GM03348 (cell line): ENCODE measurements around the gene TMIE.

ENCODE experiments used
- DNase-seq: peaks from one replicate; pipeline ENCODE4 v3.0.0; 2012; ENCODE audit warnings: low spot score

TMIE gene

DNA sequence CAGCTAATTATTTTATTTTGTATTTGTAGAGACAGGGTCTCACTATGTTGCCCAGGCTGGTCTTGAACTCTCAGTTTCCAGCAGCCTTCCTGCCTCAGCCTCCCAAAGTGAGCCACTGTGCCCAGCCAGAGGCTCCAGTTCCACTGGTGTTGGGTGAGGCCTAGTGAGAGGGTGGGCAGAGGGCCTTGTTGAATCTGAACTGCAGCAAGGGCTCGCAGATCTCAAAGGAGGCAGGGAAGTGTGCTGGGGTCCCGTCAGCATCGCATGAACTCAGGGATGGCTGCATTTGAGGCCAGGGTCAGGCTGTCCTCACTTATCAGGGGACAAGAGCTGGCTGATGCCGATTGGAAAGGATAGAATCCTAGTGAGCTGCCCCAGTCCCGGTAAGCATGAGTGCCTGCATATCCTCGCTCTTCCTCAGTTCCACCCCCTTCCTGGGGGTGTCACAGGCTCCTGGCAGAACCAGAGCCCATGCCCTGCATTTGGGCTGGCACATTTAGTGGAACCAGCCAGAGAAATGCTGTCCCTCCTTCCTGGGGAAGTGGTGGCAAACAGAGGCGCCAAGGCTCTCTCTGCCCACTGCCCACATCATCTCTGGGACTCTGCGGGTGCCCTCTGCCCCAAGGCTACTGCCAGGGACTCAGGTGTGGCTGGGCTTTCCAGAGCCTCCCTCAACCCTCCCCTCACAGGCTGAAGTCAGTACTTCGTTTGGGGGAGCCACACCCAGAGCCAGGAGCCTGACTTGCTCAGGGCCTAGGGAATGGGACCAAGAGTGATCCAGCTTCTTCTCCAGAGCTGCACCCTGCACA, 31.8 kb upstream of the TMIE start:
- no peak for DNase-seq

DNA sequence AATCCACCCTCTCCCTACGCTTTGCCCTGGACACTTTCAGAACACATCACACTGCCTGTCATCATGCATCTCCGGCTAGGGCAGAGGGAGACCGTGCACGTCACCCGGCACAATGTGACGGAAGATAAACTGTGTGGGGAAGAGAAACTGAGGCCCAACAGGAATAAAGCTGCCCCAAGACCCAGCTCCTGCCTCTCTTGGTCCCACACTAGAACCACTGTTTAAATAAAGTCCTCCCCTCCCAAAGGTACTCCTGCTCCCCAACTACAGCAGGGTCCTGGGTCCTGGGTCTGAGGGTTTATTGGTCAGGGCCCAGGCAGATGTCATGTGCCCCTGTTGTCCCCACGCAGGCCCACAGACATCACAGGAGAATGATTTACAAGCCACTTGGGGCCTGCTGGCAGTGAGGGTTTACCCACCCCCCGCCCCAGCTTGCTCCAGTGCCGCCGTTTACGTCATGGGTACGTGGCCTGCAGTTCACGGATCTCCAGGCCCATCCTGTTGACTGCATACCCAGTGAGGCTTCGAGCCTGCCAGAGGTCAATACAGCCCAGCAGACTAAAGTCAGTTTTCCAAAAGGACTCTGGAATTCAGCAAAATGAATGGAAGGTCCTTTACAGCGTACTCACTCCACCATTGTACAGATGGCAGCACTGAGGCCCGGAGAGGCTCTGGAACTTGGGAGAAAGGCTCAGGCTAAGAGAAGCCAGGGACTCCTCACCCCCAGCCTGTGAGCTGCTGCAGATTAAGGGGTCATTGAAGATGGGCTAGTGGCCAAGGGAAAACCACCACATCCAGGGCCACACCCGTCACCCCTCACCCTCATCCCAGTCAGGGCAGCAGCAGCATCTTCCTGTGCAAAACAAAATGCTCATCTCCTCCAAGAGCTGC, 30.9 kb upstream of the TMIE start:
- no peak for DNase-seq

DNA sequence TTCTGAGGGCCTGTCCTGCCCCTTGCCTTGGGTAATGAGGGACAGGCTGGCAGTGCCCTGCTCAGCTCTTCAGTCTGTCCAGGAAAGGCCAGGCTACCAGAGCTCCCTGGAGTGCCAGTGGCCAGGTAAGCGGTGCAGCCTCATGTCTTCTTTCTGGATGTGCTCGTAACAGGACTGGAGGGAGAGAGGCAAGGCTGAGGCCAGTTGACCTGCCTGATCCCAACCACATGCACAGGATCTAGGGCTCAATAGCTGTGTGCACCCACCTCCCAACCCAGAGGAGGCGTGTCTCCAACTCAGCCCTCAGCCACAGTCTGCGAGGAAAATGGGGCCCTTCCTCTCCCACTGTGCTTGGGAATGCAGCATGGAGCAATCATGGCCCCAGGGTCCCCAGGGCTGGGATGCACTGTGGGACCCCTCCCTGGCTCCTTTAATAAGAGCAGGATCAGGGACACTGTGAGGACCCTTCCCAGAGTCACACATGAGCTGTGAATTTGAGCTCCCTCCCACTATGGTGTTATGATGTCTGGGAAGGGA, 30.2 kb upstream of the TMIE start:
- no peak for DNase-seq

DNA sequence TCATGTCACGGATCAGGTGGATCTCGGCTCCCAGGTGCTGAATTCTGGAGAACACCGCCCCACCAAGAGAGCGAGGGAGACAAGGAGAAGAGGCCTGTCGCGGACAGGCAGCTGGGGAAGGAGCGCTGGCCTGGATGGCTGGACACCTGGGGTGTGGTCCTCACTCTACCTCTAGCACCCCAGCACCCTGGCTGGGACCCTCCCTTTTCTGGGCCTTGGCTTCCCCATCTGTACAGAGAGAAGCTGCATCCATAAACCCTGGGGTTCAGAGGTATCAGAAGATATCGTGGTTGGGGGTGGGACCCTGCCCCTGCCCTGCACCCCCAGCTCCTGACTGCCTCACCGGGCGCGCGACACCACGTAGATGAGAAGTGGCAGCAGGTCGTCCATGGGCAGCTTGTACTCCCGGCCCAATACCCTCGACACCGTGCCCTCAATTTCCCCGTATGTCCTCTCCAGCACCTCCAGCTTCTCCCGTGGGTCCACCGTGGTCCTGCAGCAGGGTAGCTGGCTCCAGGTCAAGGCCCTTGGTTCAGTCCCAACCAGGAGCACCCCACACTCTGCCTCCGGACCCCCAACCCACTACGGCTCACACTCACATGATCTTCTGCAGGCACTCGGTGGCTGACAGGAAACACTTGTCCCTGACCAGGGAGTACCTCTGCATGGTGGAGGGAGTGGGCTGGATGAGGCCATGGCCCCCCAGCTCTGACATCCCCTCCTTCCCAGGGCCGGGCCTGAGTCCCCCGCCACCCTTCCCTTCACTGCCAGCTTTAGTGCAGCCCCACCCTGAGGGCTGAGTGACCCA, 29.4 kb upstream of the TMIE start:
- DNase-seq: no peak

DNA sequence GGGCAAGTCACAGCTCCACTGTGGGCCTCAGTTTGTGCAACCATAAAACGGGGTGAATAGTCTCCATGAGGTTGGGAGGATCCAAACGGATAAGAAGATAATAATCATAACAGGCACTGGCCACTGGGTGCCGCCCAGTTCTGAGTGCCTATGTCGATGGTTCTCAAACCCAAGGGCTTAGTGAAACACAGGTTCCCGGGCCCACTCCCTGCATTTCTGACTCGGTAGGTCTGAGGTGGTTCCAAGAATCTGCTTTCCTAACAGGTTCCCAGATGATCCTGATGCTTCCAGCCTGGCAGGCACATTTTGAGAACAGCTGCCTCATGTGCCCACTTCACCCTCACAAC, 28.9 kb upstream of the TMIE start:
- no peak for DNase-seq

DNA sequence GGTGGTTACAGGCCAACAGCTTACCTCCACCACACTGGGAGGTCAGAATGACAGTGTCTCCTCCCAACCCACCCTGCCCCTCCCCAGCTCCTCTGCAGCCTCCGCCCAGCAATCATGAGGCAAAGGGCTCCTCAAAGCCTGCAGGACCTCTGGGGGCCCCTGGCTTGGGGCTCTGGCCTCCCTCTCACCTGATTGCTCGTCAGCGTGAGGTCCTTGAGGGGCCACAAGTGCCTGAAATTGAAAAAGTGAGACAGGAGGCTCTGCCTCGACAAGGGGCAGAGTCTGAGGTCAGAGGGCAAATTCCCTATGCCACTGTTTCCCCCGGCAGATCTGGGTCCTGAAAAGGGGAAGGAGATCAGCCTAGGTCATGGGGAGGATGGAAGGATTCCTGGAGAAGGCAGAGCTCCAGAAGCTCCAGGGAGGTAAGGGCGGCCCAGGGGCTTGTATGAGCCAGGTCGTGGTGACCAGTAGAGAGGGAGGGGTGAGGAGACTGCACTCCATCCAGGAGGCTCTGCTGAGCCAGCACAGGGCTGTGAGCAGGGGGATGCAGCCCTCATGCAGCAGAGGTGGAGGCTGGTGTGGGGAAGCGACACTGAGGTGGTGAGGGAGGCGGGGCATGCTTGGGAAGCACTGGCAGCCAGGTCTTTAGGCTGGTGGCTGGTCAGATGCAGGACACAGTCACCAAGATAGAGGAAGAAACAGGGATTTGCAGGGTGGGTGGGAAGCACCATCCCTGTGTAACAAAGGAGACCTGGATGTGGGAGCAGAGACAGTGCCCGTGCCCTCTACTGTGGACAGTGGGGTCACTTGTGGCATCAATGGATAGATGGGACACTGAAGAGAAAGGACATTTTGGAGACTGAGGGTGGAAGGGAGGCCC, 27.8 kb upstream of the TMIE start:
- no peak for DNase-seq

DNA sequence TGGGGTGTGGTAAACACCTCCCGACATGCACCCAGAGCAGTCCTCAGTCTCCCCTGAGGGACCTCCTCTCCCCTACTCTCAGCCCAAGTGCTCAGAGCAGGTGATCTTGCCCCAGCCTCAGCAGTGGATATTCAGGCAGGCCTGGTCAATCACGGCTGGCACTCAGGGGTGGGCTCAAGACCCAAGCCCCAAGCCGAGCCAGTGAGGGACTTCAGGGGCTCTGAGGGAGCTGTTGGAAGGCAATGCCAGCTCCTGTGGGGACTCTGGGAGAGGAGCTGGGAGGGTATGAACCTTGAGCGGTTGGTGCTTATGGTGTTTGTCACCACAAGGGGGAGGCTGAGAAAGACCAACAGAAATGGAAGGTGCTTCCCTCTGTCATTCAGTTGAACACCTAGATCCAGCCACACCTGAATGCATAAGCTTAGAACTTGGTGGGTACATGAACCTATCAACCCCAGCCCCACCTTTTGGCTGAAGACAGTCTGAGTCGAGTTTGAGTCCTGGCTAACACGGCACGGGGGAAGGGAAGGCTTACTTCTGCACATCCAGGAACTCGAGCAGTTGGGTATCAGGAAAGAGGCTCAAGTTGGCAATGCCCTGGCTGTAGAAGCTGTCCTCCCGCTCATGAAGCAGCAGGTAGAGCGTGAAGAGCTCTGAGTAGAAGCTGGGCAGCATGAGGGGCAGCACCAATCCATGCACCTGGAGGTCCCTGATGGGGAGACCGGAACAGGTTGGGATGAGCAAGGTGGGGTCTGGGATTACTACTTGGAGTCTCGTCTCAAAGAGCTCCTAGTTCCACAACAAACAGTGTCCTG, 27.0 kb upstream of the TMIE start:
- DNase-seq: no peak

DNA sequence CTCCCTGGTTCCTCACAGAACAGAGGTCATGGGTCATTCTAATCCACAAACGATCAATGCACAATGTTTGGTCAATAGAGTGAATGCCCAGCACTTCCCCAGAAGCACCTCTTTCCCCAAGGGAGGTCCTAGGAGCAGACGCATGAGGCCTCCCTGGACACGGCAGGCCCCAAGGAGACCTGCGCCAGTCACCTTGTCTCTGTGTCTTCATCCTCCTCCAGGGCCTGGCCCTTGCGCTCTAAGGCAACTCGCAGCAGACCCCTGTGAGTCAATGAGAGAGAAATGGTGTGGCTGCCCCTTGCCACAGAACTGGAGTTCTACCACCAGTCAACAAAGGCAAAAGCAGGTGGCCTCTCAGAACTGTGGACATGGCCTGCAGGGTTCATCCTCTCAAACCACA, 25.8 kb upstream of the TMIE start:
- no peak for DNase-seq

DNA sequence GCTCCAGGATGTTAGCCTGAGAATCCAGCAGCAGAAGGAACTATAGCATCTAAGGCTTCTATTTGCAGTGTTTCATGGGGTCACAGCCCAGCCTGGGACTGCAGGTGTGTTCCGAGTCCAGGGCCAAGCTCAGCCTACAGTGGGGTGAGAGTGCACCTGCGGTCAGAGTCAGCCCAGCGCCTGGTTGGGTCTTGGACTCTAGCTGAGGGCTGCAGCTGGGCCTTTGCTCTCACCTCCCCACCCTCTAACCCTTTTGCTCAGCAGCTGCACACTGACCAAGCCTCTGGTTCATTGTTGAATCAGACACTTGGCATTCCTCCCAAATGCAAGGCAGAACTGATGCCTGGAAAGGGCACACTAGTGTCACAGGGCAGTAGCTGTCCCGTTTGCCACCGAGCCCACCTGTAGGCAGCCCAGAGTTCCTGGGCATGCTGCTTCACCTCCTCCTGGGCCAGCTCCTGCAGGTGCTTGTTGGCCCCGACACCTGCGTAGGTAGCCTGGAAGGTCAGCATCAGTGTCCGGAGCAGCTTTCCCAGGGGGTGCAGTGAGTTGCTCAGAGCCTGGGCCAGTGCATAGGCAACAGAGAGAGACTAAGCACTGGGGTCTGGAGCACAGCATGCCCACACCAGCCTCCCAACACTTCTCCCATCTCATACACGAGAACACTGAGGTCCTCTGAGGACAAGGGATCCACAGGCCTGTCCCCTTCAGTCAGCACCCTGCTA, 25.2 kb upstream of the TMIE start:
- DNase-seq: peak; percentile 64

DNA sequence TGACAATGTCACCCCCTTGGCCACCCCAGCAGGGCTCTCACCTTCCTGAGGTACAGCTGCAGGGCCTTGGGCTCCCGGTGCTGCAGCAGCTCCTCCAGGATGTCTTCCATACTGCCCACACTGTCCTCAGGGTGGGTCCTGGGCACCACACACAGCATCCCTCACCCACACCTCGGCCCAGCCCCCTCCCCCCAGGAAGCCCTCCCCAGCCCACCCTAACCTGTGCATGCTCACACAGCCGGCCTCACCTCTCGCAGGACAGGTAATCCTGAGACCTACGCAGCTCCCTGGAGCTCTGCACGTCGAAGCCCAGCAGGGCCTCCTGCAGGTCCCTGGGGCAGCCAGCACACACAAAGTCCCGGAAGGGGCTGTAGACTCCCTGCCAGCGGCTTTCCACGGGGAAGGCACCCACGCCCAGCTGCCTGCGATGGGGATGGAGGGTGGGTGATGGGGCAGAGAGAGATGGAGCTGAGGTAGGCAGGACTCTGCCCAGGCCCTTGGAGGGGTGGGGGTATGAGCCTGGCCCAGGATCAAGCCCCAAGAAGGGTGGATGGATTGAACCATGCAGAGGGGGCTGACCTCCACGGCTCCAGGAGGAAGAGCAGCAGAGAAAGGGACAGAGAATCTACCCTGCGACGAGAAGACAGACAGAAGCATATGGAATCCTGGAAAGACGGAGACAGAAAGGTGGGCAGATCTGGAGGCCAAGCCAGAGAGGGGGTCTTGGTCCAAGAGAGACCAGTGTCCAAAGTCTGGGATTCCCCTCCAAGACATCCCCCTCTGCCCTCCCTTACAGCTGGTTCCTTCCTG, 24.4 kb upstream of the TMIE start:
- no peak for DNase-seq

DNA sequence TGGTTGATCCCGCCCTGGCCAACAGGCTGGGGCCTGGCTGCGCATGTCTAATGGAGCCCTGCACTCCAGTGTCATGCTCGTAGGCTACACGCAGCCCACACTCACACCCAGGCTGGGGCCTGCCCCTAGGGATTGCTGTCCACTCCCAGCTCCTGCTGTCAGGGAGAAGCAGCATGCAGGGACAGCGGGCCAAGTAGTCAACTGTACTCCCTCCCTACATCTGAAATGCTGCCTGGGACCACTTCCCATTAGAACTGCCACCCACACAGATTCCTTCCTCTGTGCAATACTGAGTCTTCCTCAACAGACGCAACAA, 23.8 kb upstream of the TMIE start:
- peak; percentile 36 for DNase-seq

DNA sequence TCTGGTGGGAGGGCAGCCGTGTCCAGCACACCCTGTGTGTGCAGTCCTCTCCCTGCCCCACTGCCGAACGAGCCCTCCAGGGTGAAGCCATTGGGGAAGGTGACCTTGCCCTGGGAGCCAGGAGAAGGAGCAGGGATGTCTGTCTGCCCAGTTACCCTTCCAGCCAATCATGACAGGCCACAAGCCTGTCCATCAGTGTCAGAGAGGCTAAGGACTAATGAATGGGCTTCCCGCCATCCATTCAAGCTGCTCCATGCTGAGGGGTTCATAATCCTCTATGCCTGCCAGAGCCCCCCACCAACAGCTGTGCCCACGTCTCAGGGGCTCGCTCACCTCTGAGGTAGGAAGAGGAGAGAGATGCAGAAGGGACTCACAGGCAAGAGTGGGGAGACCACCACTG, 22.9 kb upstream of the TMIE start:
- DNase-seq: no peak

DNA sequence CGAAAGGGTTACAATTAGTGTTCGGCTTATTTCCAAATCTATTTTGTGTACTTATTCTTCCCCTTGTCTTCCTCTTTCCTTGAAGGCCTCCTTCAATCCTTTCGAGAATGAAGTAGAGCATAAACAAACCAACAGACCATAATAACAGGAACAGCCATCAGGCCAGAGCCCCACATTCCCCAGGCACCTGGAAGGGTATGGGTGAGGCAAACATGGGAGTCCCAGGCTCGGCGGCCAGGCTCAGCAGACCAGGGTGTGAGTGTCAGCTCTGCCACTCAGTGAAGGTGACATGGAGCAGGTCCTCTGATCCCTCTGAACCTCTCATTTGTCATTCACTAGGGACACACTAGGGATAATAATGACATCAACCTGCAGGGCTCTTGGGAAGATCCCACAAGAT, 21.5 kb upstream of the TMIE start:
- no peak for DNase-seq

DNA sequence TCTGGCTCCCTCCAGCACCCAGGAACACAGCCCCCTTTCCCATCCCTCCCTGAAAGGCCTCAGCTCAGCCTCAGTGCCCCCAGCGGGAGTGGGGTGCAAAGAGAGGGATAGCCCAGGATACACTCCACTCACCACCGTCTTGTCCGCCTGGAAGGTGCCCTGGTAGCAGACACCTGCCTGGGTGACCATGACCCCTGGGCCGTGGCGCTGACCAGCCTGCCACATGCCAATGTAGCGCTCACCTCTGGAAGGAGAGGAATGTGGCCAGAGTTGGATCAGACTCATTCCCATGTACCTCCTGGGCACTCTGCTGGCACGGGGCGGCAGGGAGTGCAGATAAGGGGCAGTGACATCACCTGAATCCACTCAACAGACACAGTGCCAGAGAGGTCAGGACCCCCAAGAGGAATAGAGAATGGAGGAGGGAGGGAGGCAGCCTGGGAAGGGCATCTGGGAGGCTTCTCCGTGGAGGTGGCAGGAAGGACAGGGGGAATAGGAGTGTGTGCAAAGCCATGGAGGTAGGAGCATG, 20.8 kb upstream of the TMIE start:
- no peak for DNase-seq

DNA sequence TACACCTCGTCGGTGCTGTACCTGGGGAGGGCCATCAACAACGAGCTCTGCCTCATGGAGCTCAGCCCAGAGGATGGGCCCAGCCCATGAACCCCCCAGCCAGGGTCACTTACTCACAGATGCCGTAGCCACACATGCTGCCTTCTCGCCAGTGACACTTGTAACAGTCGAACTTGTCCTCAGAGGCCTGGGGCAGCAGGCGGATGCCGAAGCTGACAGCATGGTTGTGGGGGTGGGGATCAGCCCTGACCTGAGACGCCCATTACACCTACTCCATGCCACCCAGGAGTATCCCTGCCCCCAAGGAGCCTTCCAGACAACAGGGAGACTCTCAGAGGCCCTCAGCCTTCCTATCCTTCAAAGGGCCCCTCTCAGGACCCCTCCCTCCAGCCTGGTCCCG, 19.8 kb upstream of the TMIE start:
- no peak for DNase-seq

DNA sequence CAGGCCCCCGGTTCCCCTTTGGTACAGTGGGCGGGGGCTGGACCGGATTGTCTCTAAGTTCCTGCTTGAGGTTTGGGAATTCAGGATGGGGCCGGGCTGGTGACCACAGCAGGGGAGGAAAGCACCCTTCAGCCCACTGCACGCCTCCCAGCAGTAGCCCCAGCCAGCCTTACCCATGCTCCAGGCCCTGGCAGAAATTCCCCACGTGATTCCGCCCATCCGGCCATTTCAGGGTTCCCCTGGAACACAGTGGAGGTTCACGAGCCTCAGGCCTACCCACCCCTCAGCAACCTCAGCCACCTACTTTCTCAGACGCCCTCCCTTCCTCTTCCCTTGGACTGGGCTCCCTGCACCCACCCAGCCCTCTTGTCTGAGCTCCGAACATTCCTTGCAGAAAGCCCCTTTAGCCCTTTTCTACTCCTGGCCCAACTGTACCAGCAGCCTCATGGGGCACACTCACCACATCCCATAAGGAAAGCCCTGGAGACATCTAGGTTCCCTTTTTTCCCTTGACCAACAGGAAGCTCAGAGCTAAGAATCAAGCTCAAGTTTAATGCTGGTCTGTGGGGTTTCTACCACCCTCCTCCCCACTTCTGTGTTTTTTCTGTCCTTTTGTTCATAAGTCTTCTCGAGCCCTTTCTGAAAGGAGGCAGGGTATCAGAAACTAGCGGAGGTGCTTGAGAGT, 19.2 kb upstream of the TMIE start:
- no peak for DNase-seq

DNA sequence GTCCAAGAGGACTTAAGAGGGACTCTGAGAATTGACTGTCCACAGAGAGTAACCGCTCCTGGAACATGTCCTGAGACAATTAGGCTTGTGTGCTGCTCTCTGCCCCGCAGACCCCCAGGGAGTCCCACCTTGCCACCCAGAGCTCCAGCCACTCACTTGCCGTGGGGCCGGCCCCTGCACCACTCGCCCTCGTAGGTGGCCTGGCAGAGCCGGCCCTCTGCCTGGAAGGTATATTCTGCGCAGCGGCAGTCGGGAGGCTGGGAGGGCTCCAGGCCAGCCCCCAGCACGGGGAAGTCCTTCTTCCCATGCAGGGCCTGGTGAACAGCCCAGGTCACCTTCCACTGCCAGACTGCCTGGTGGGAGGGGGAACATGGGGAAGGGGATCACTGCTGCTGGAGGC, 18.2 kb upstream of the TMIE start:
- no peak for DNase-seq

DNA sequence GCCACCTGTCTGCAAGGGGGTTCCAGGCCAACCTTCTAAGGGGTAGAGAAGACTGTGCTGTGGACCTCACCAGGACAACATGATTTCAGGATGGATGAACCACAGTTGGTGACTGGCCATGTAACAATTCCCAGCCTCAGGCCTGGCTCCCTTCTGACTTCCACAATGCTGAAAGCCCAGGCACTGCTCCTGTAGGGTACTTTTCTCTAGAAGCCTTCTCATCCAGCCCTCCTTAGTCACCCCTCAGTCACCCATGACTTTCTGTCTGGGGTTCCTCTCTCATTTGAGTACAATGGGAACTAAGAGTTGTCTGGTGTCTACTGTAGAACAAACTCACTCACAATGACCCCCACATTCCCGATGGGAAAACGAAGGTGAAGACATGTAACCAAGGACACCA, 16.3 kb upstream of the TMIE start:
- DNase-seq: no peak
